ENCODE measurements around the gene SEMA3E.

Gene SEMA3E

GRCh38 chr7:83494683-83495082 is 154.3 kb downstream of the SEMA3E start:
- H3K18ac ChIP-seq (ENCODE audit: low read length) = no peak overlapping the region
- H2BK5ac ChIP-seq (ENCODE audit: low read depth, low read length, poor library complexity) = no peak overlapping the region
- no peaks in the 10 kb centered on the region for H3K9me3 ChIP-seq (ENCODE audit: insufficient read depth, low read depth, low read length)
- H3K23ac ChIP-seq (ENCODE audit: low read length) = no peak overlapping the region
- H3K4ac ChIP-seq (ENCODE audit: low read depth, low read length) = no peak overlapping the region
- no peaks in the 10 kb centered on the region for H3K27me3 ChIP-seq (ENCODE audit: insufficient read depth, low read length)
- H3K36me3 ChIP-seq (ENCODE audit: control insufficient read depth in 1 of 2, insufficient read depth in 2 of 2, low read length in 2 of 2) = no peaks in the 10 kb centered on the region
- no peak overlapping the region for H3K9ac ChIP-seq (ENCODE audit: low read length)
- no peak overlapping the region for H3K4me2 ChIP-seq (ENCODE audit: low read length)
- no CpG with 5 or more reads among the region's 2 CpGs for WGBS (ENCODE audit: extremely low coverage, insufficient coverage, insufficient read length)
- H2AFZ ChIP-seq (ENCODE audit: insufficient read depth, low read length, poor library complexity) = no peak overlapping the region
- H4K12ac ChIP-seq (ENCODE audit: low read depth, low read length) = no peak overlapping the region
- H3K79me1 ChIP-seq (ENCODE audit: low read length) = no peaks in the 10 kb centered on the region
- H4K8ac ChIP-seq (ENCODE audit: low read depth, low read length) = no peak overlapping the region
- H3K27ac ChIP-seq (ENCODE audit: low read depth, low read length) = no peak overlapping the region
- H3K4me3 ChIP-seq (ENCODE audit: low read depth, low read length) = no peak overlapping the region
- H2BK12ac ChIP-seq (ENCODE audit: low read length) = no peak overlapping the region
- DNase-seq = no peak
- H3K4me1 ChIP-seq (ENCODE audit: control insufficient read depth in 1 of 2, insufficient read depth in 2 of 2, low read length in 2 of 2) = no peaks in the 10 kb centered on the region
- H2BK120ac ChIP-seq (ENCODE audit: insufficient read depth, low read length, poor library complexity) = no peak overlapping the region
- no peak overlapping the region for H3K14ac ChIP-seq (ENCODE audit: low read length)
- H2AK5ac ChIP-seq (ENCODE audit: low read length) = no peak overlapping the region
- H3K79me2 ChIP-seq (ENCODE audit: control insufficient read depth, insufficient read depth, low read length, poor library complexity) = no peaks in the 10 kb centered on the region
- H4K91ac ChIP-seq (ENCODE audit: low read depth, low read length) = no peak overlapping the region

GRCh38 chr7:83492802-83493201 is 156.1 kb downstream of the SEMA3E start:
- Histone ChIP-seq H3K27me3 (ENCODE audit: insufficient read depth, low read length) (no peaks in the 10 kb centered on the region), H3K18ac (ENCODE audit: low read length) (no peak overlapping the region), H3K14ac (ENCODE audit: low read length) (no peak overlapping the region), H2AK5ac (ENCODE audit: low read length) (no peak overlapping the region), H4K12ac (ENCODE audit: low read depth, low read length) (no peak overlapping the region), H4K91ac (ENCODE audit: low read depth, low read length) (no peak overlapping the region), H3K4me1 (ENCODE audit: control insufficient read depth in 1 of 2, insufficient read depth in 2 of 2, low read length in 2 of 2) (no peaks in the 10 kb centered on the region), H2AFZ (ENCODE audit: insufficient read depth, low read length, poor library complexity) (no peak overlapping the region), H3K27ac (ENCODE audit: low read depth, low read length) (no peak overlapping the region), H3K79me2 (ENCODE audit: control insufficient read depth, insufficient read depth, low read length, poor library complexity) (no peaks in the 10 kb centered on the region), H3K79me1 (ENCODE audit: low read length) (no peaks in the 10 kb centered on the region), H3K4me2 (ENCODE audit: low read length) (no peak overlapping the region), H3K9ac (ENCODE audit: low read length) (no peak overlapping the region), H3K4me3 (ENCODE audit: low read depth, low read length) (no peak overlapping the region), H2BK120ac (ENCODE audit: insufficient read depth, low read length, poor library complexity) (no peak overlapping the region), H3K9me3 (ENCODE audit: insufficient read depth, low read depth, low read length) (no peaks in the 10 kb centered on the region), H2BK5ac (ENCODE audit: low read depth, low read length, poor library complexity) (no peak overlapping the region), H2BK12ac (ENCODE audit: low read length) (no peak overlapping the region), H4K8ac (ENCODE audit: low read depth, low read length) (no peak overlapping the region), H3K36me3 (ENCODE audit: control insufficient read depth in 1 of 2, insufficient read depth in 2 of 2, low read length in 2 of 2) (no peaks in the 10 kb centered on the region), H3K23ac (ENCODE audit: low read length) (no peak overlapping the region), H3K4ac (ENCODE audit: low read depth, low read length) (no peak overlapping the region)
- DNase-seq = no peak
- WGBS (ENCODE audit: extremely low coverage, insufficient coverage, insufficient read length) = no CpG with 5 or more reads among the region's 3 CpGs

- H3K79me2 ChIP-seq (ENCODE audit: control insufficient read depth, insufficient read depth, low read length, poor library complexity) = no peaks in the 10 kb centered on the region
- H3K9ac ChIP-seq (ENCODE audit: low read length) = no peak overlapping the region
- no peak overlapping the region for H3K23ac ChIP-seq (ENCODE audit: low read length)
- no peak overlapping the region for H2AFZ ChIP-seq (ENCODE audit: insufficient read depth, low read length, poor library complexity)
- no peak overlapping the region for H2BK5ac ChIP-seq (ENCODE audit: low read depth, low read length, poor library complexity)
- H3K27me3 ChIP-seq (ENCODE audit: insufficient read depth, low read length) = no peaks in the 10 kb centered on the region
- H4K8ac ChIP-seq (ENCODE audit: low read depth, low read length) = no peak overlapping the region
- H3K4ac ChIP-seq (ENCODE audit: low read depth, low read length) = no peak overlapping the region
- H3K14ac ChIP-seq (ENCODE audit: low read length) = no peak overlapping the region
- H4K12ac ChIP-seq (ENCODE audit: low read depth, low read length) = no peak overlapping the region
- H2BK120ac ChIP-seq (ENCODE audit: insufficient read depth, low read length, poor library complexity) = no peak overlapping the region
- no peak overlapping the region for H3K4me3 ChIP-seq (ENCODE audit: low read depth, low read length)
- H3K4me1 ChIP-seq (ENCODE audit: control insufficient read depth in 1 of 2, insufficient read depth in 2 of 2, low read length in 2 of 2) = no peaks in the 10 kb centered on the region
- H3K18ac ChIP-seq (ENCODE audit: low read length) = no peak overlapping the region
- no peaks in the 10 kb centered on the region for H3K79me1 ChIP-seq (ENCODE audit: low read length)
- no peak overlapping the region for H3K27ac ChIP-seq (ENCODE audit: low read depth, low read length)
- H3K36me3 ChIP-seq (ENCODE audit: control insufficient read depth in 1 of 2, insufficient read depth in 2 of 2, low read length in 2 of 2) = no peaks in the 10 kb centered on the region
- no CpG with 5 or more reads among the region's 2 CpGs for WGBS (ENCODE audit: extremely low coverage, insufficient coverage, insufficient read length)
- no peak overlapping the region for H3K4me2 ChIP-seq (ENCODE audit: low read length)
- no peak overlapping the region for H2BK12ac ChIP-seq (ENCODE audit: low read length)
- no peak for DNase-seq
- H2AK5ac ChIP-seq (ENCODE audit: low read length) = no peak overlapping the region
- H4K91ac ChIP-seq (ENCODE audit: low read depth, low read length) = no peak overlapping the region
- H3K9me3 ChIP-seq (ENCODE audit: insufficient read depth, low read depth, low read length) = no peaks in the 10 kb centered on the region
These were observed 161.1 kb downstream of the SEMA3E start for GRCh38 chr7:83487801-83488200.

- Histone ChIP-seq H3K27me3 (ENCODE audit: insufficient read depth, low read length) (no peaks in the 10 kb centered on the region), H3K79me2 (ENCODE audit: control insufficient read depth, insufficient read depth, low read length, poor library complexity) (no peaks in the 10 kb centered on the region), H3K9ac (ENCODE audit: low read length) (no peak overlapping the region), H3K79me1 (ENCODE audit: low read length) (no peaks in the 10 kb centered on the region), H3K9me3 (ENCODE audit: insufficient read depth, low read depth, low read length) (no peaks in the 10 kb centered on the region), H2AK5ac (ENCODE audit: low read length) (no peak overlapping the region), H3K27ac (ENCODE audit: low read depth, low read length) (no peak overlapping the region), H3K23ac (ENCODE audit: low read length) (no peak overlapping the region), H3K14ac (ENCODE audit: low read length) (no peak overlapping the region), H4K91ac (ENCODE audit: low read depth, low read length) (no peak overlapping the region), H4K8ac (ENCODE audit: low read depth, low read length) (no peak overlapping the region), H2BK5ac (ENCODE audit: low read depth, low read length, poor library complexity) (no peak overlapping the region), H3K36me3 (ENCODE audit: control insufficient read depth in 1 of 2, insufficient read depth in 2 of 2, low read length in 2 of 2) (no peaks in the 10 kb centered on the region), H3K4me2 (ENCODE audit: low read length) (no peak overlapping the region), H3K4ac (ENCODE audit: low read depth, low read length) (no peak overlapping the region), H2AFZ (ENCODE audit: insufficient read depth, low read length, poor library complexity) (no peak overlapping the region), H2BK12ac (ENCODE audit: low read length) (no peak overlapping the region), H4K12ac (ENCODE audit: low read depth, low read length) (no peak overlapping the region), H3K18ac (ENCODE audit: low read length) (no peak overlapping the region), H3K4me3 (ENCODE audit: low read depth, low read length) (no peak overlapping the region), H2BK120ac (ENCODE audit: insufficient read depth, low read length, poor library complexity) (no peak overlapping the region), H3K4me1 (ENCODE audit: control insufficient read depth in 1 of 2, insufficient read depth in 2 of 2, low read length in 2 of 2) (no peaks in the 10 kb centered on the region)
- DNase-seq = no peak
- WGBS (ENCODE audit: extremely low coverage, insufficient coverage, insufficient read length) = no CpG with 5 or more reads among the region's 2 CpGs
These were observed 162.0 kb downstream of the SEMA3E start for GRCh38 chr7:83486957-83487356.

Data from trophoblast cell (in vitro differentiated cells and primary cell).